Neuronal stem cell (in vitro differentiated cells): ENCODE results near the gene SLC38A2.

Experiments
- DNase-seq: peaks from one replicate; pipeline ENCODE4 v3.0.0-alpha.2; 2013; ENCODE audit warnings: low spot score
- H2AFZ ChIP-seq: one replicate; pipeline ENCODE4 v1.6.1; 2013; ENCODE audit warnings: mild to moderate bottlenecking, low read length, inconsistent platforms
- H2AK5ac ChIP-seq: 2 replicates; pipeline ENCODE4 v1.6.1; 2013; ENCODE audit warnings: low read depth, mild to moderate bottlenecking, inconsistent platforms, low read length, moderate library complexity, mixed read lengths
- H2BK120ac ChIP-seq: 2 replicates; pipeline ENCODE4 v1.6.1; 2013; ENCODE audit warnings: low read depth, mild to moderate bottlenecking, inconsistent platforms, low read length, moderate library complexity, mixed read lengths
- H2BK12ac ChIP-seq: one replicate; pipeline ENCODE4 v1.6.1; 2013; ENCODE audit warnings: low read length, inconsistent platforms
- H2BK15ac ChIP-seq: 2 replicates; pipeline ENCODE4 v1.6.1; 2013; ENCODE audit warnings: mild to moderate bottlenecking, low read length, inconsistent platforms, mixed read lengths
- H2BK5ac ChIP-seq: one replicate; pipeline ENCODE4 v1.6.1; 2013; ENCODE audit warnings: inconsistent platforms, mild to moderate bottlenecking, low read length, moderate library complexity
- H3K14ac ChIP-seq: one replicate; pipeline ENCODE4 v1.6.1; 2013; ENCODE audit warnings: low read length, inconsistent platforms
- H3K18ac ChIP-seq: 2 replicates; pipeline ENCODE4 v1.6.1; 2013; ENCODE audit warnings: low read length, inconsistent platforms
- H3K23ac ChIP-seq: 2 replicates; pipeline ENCODE4 v1.6.1; 2013; ENCODE audit warnings: low read depth, mild to moderate bottlenecking, mixed read lengths, low read length, inconsistent platforms; ENCODE audit not compliant: poor library complexity
- H3K27ac ChIP-seq: replicated peaks from 3 replicates; pipeline ENCODE4 v1.5.1; 2013; ENCODE audit warnings: low read length, inconsistent platforms
- H3K27me3 ChIP-seq, 3 experiments: 2 replicates each; pipeline ENCODE4 v1.6.1; 2013; ENCODE audit warnings: low read length in 3 of 3, mild to moderate bottlenecking in 2 of 3, inconsistent platforms in 1 of 3, low read depth in 1 of 3, mixed read lengths in 1 of 3, moderate library complexity in 1 of 3; ENCODE audit not compliant: control insufficient read depth in 3 of 3, insufficient read depth in 3 of 3
- H3K36me3 ChIP-seq, 2 donors: replicated peaks in 1 of 2; 2 replicates each; pipeline ENCODE4 v1.6.1; 2013; ENCODE audit warnings: low read length in 2 of 2; ENCODE audit not compliant: control insufficient read depth in 2 of 2, insufficient read depth in 2 of 2
- H3K4ac ChIP-seq: 2 replicates; pipeline ENCODE4 v1.6.1; 2013; ENCODE audit warnings: inconsistent platforms, mild to moderate bottlenecking, low read length, moderate library complexity
- H3K4me1 ChIP-seq, 2 donors: 1 replicate in 1 of 2; 2 replicates in 1 of 2; pipeline ENCODE4 v1.6.1; 2013; ENCODE audit warnings: low read length in 2 of 2, low read depth in 1 of 2; ENCODE audit not compliant: control insufficient read depth in 2 of 2, insufficient read depth in 1 of 2
- H3K4me2 ChIP-seq: one replicate; pipeline ENCODE4 v1.6.1; 2013; ENCODE audit warnings: mild to moderate bottlenecking, low read length, inconsistent platforms; ENCODE audit not compliant: insufficient read depth, poor library complexity, severe bottlenecking
- H3K4me3 ChIP-seq, 2 donors: 2 replicates each; pipeline ENCODE4 v1.5.1; 2013; ENCODE audit warnings: low read length in 2 of 2, mild to moderate bottlenecking in 2 of 2, inconsistent platforms in 1 of 2, moderate library complexity in 1 of 2
- H3K79me1 ChIP-seq: one replicate; pipeline ENCODE4 v1.6.1; 2013; ENCODE audit warnings: low read depth, mild to moderate bottlenecking, inconsistent platforms, low read length, moderate library complexity
- H3K9ac ChIP-seq: one replicate; pipeline ENCODE4 v1.6.1; 2013; ENCODE audit warnings: mild to moderate bottlenecking, low read depth, low read length, inconsistent platforms; ENCODE audit not compliant: poor library complexity
- H3K9me3 ChIP-seq, 2 donors: replicated peaks in 1 of 2; 2 replicates each; pipeline versions ENCODE3 to v1.6.1; 2013; ENCODE audit warnings: low read length in 2 of 2, mild to moderate bottlenecking in 2 of 2, inconsistent platforms in 1 of 2, low read depth in 1 of 2, mixed read lengths in 1 of 2, moderate library complexity in 1 of 2; ENCODE audit not compliant: control insufficient read depth in 2 of 2, insufficient read depth in 1 of 2
- H4K8ac ChIP-seq: one replicate; pipeline ENCODE4 v1.6.1; 2013; ENCODE audit warnings: low read depth, mild to moderate bottlenecking, inconsistent platforms, low read length, moderate library complexity
- H4K91ac ChIP-seq: one replicate; pipeline ENCODE4 v1.6.1; 2013; ENCODE audit warnings: low read length, low read depth, mild to moderate bottlenecking, inconsistent platforms; ENCODE audit not compliant: poor library complexity
- WGBS, 2 donors: extraction: QIAGEN DNeasy Blood & Tissue Kit; methylation state at CpG; one replicate each; pipeline ENCODE4 v1.1.7; 2013; ENCODE audit warnings: missing lambda C conversion rate in 2 of 2, mixed read lengths in 1 of 2; ENCODE audit not compliant: insufficient read length in 2 of 2, insufficient replicate concordance in 1 of 2; ENCODE audit errors: extremely low coverage in 2 of 2; 5-methylcytosine and 5-hydroxymethylcytosine counted together

Gene SLC38A2

GRCh38 chr12:46373301-46374296 lies 1.0 kb upstream of the SLC38A2 start:
- H2AK5ac ChIP-seq = no peak overlapping the region
- H2BK12ac ChIP-seq = no peak overlapping the region
- H4K8ac ChIP-seq = no peak overlapping the region
- no peak overlapping the region for H3K14ac ChIP-seq
- peak; percentile 60 for DNase-seq
- H3K4ac ChIP-seq = no peak overlapping the region
- H3K9ac ChIP-seq = no peak overlapping the region
- H2BK15ac ChIP-seq = no peak overlapping the region
- no peaks in the 10 kb centered on the region for H3K79me1 ChIP-seq
- WGBS, 2 donors = no CpG with 5 or more reads among the region's 37 CpGs
- peak overlapping the region; percentile 88 for H2AFZ ChIP-seq
- peaks cover 0 to 30% (median 0%) of the 10 kb centered on the region in 3 experiments for H3K27me3 ChIP-seq
- H3K4me2 ChIP-seq = peak overlapping the region; percentile 95
- peaks cover 4 to 8% of the 10 kb centered on the region in 2 donors for H3K4me1 ChIP-seq
- H3K27ac ChIP-seq = peak overlapping the region; percentile 11
- H2BK5ac ChIP-seq = peak overlapping the region; percentile 71
- peaks cover 8 to 25% of the 10 kb centered on the region in 2 donors for H3K36me3 ChIP-seq
- no peak overlapping the region for H3K23ac ChIP-seq
- no peak overlapping the region for H4K91ac ChIP-seq
- no peaks in the 10 kb centered on the region for H3K9me3 ChIP-seq
- H3K18ac ChIP-seq = peak overlapping the region; percentile 92
- peak overlapping the region; percentile 56 for H2BK120ac ChIP-seq
- peak overlapping the region; percentile 69 to 85 for H3K4me3 ChIP-seq

DNA sequence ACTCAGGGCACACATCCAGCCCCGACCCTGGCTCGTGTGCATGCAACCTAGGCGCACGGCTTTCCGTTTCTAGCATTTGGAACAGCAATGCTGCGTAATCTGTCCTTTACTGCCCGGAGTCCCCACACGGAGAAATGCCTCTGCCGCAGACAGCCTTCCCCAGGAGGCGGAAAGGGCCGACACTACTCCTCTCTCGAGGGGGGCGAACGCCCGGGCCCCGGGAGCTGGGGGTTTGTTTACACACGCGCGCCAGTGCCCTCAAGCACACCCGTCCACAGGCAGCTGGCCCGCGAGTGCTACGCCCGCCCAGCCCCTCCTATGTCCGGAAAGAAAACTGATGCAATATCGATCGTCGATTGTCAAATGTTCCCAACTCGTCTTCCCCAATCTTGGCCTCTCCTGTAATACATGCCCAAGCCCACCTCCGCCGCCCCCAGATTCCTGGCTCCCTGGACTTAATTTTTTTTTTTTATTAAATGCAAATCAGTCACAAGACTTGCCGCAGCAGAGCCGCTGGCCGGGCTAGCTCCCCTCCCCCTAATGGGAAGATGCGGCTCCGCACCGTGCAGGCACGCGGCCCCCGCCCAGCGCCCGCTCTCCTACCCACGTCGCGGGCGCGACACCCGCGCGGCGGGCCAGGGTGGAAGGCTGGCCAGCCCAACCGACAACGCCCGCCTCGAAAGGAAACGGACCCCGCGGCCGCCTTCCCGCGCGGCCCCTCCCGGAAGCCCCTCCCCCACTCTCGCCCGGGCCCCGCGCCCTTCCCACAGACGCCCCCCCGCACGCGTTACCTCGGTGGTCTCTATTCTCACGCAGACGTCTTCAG lies 642 bp downstream of the SLC38A2 start:
- Histone ChIP-seq H3K4ac (peak overlapping the region; percentile 86), H3K14ac (peak overlapping the region; percentile 98), H3K27me3 (peaks cover 0 to 22% (median 0%) of the 10 kb centered on the region in 3 experiments), H2BK120ac (peak overlapping the region; percentile 73), H3K36me3 (peaks cover 17 to 42% of the 10 kb centered on the region in 2 donors), H4K91ac (peak overlapping the region; percentile 67), H2BK12ac (no peak overlapping the region), H2AFZ (peak overlapping the region; percentile 88), H3K27ac (peak overlapping the region; percentile 90), H2AK5ac (peak overlapping the region; percentile 49), H3K4me1 (peaks cover 4 to 8% of the 10 kb centered on the region in 2 donors), H3K23ac (peak overlapping the region; percentile 100), H2BK5ac (peak overlapping the region; percentile 69), H3K18ac (peak overlapping the region; percentile 99), H4K8ac (no peak overlapping the region), H3K4me3 (peak overlapping the region; percentile 85 to 86), H3K9me3 (no peaks in the 10 kb centered on the region), H3K4me2 (peak overlapping the region; percentile 13), H3K9ac (peak overlapping the region; percentile 98), H2BK15ac (no peak overlapping the region), H3K79me1 (peaks cover 3% of the 10 kb centered on the region)
- no CpG with 5 or more reads among the region's 74 CpGs for WGBS, 2 donors
- peak; percentile 44 for DNase-seq

DNA sequence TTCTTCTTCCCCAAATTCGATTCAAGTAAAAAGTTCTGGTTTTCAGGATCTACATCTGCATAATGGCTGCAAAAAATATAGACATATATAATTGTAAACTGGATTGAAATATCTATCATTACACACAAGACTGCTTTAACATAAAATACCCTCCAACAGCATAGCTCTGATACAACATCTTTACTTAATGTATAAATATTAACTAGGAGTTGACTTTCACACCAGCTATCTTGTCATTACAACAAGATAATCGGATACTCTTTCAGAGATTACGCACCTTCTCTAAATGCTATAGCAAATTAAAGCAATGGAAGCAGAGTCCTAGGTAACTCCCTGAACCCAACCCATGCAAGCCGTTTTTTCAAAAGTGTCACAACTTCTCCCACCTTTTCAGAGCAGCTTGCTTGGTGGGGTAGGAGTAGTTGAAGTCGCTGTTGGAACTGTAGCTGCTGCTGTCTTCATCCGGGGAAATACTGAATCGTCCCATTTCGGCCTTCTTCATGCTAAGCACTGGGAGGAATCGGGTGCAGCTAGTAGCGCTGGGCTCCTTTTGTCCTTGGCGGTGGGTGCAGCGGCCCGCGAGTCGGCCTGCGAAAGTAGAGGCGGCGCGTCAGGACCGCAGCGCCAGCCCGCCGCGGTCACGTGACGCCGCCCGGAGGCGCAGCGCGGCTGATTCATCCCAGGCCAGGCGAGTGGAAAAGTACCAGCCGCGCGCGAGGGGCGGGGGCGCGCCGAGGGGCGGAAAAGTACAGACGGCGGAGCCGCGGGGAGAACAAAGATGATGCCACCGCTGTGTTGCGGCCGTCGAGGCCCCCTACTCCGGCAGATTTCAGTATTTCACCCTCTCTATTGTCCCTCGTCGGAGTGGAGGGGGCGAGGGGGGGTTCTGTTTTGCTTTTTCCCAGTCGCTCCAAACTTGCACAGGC lies 1.5 kb downstream of the SLC38A2 start:
- H3K9me3 ChIP-seq = no peaks in the 10 kb centered on the region
- no CpG with 5 or more reads among the region's 54 CpGs for WGBS, 2 donors

More for the DNA sequence above, 1.5 kb downstream of the SLC38A2 start:
- peak overlapping the region; percentile 100 for H3K23ac ChIP-seq
- no peak overlapping the region for H4K91ac ChIP-seq
- H3K4ac ChIP-seq = peak overlapping the region; percentile 86
- H3K4me2 ChIP-seq = peak overlapping the region; percentile 56
- no peak overlapping the region for H2BK15ac ChIP-seq
- peak overlapping the region; percentile 85 to 86 for H3K4me3 ChIP-seq
- peak overlapping the region; percentile 98 for H3K9ac ChIP-seq
- peaks cover 3% of the 10 kb centered on the region for H3K79me1 ChIP-seq
- peak overlapping the region; percentile 69 for H2BK5ac ChIP-seq
- peak overlapping the region; percentile 73 for H2BK120ac ChIP-seq
- H3K27ac ChIP-seq = peak overlapping the region; percentile 90
- H3K36me3 ChIP-seq = peaks cover 19 to 51% of the 10 kb centered on the region in 2 donors
- H3K27me3 ChIP-seq = peaks cover 0 to 17% (median 0%) of the 10 kb centered on the region in 3 experiments
- H3K14ac ChIP-seq = no peak overlapping the region
- H2BK12ac ChIP-seq = no peak overlapping the region
- H3K18ac ChIP-seq = peak overlapping the region; percentile 99
- peak overlapping the region; percentile 49 for H2AK5ac ChIP-seq
- no peak overlapping the region for H4K8ac ChIP-seq
- peak; percentile 91 for DNase-seq
- peaks cover 4 to 8% of the 10 kb centered on the region in 2 donors for H3K4me1 ChIP-seq
- peak overlapping the region; percentile 88 for H2AFZ ChIP-seq
